Cerebellar cortex (tissue), 1 donor: Measurements from ENCODE around the gene NAT10.

Experiments
- DNase-seq: peaks from one replicate; pipeline ENCODE4 v3.0.0-alpha.2; 2015; ENCODE audit warnings: low spot score

The NAT10 gene

GRCh38 chr11:34105957-34106504, 602 bp downstream of the NAT10 start:
- DNase-seq, result no peak

GRCh38 chr11:34111722-34112270, 6.4 kb downstream of the NAT10 start:
- DNase-seq, result no peak

- no peak for DNase-seq
Observed at GRCh38 chr11:34114014-34114413, 8.6 kb downstream of the NAT10 start.

GRCh38 chr11:34114471-34114870, 9.0 kb downstream of the NAT10 start:
- DNase-seq, result no peak

- no peak for DNase-seq
Observed at GRCh38 chr11:34120651-34121050, 15.2 kb downstream of the NAT10 start.

- no peak for DNase-seq
Observed at GRCh38 chr11:34124885-34125668, 19.6 kb downstream of the NAT10 start.

- no peak for DNase-seq
Observed at GRCh38 chr11:34126959-34127848, 21.8 kb downstream of the NAT10 start.

- no peak for DNase-seq
Observed at GRCh38 chr11:34128824-34129223, 23.4 kb downstream of the NAT10 start.

GRCh38 chr11:34132261-34132965, 27.0 kb downstream of the NAT10 start:
- DNase-seq, result no peak

GRCh38 chr11:34134765-34135164, 29.3 kb downstream of the NAT10 start:
- DNase-seq, result no peak

- no peak for DNase-seq
Observed at GRCh38 chr11:34135439-34135838, 30.0 kb downstream of the NAT10 start.

- DNase-seq, result no peak
Observed at GRCh38 chr11:34136420-34136819, 31.0 kb downstream of the NAT10 start.

GRCh38 chr11:34139346-34139745, 33.9 kb downstream of the NAT10 start:
- DNase-seq, result no peak

- no peak for DNase-seq
Observed at GRCh38 chr11:34140149-34140548, 34.7 kb downstream of the NAT10 start.

- no peak for DNase-seq
Observed at GRCh38 chr11:34143048-34143447, 37.6 kb downstream of the NAT10 start.

GRCh38 chr11:34145073-34145472, 39.6 kb downstream of the NAT10 start:
- DNase-seq, result no peak

- no peak for DNase-seq
Observed at GRCh38 chr11:34145847-34146381, 40.5 kb downstream of the NAT10 start.

- no peak for DNase-seq
Observed at GRCh38 chr11:34146411-34146810, 41.0 kb downstream of the NAT10 start.

GRCh38 chr11:34146866-34147265, 41.4 kb downstream of the NAT10 start:
- no peak for DNase-seq

GRCh38 chr11:34147581-34147980, 42.2 kb downstream of the NAT10 start:
- no peak for DNase-seq

- DNase-seq, result no peak
Observed at GRCh38 chr11:34148504-34149165, 43.2 kb downstream of the NAT10 start.
